OCI-LY1 (cell line): ENCODE data around the gene PDE4D.

ENCODE experiments used
- H2AFZ ChIP-seq: fragments of 200-600 bp; sonication (generic), shearing (Covaris generic); 2 replicates; pipeline ENCODE4 v1.6.0; 2014; ENCODE audit warnings: antibody characterized with exemption, mild to moderate bottlenecking, low read length
- H3F3A ChIP-seq: fragments of 200-600 bp; sonication (generic), shearing (Covaris generic); 2 replicates; pipeline ENCODE4 v1.6.0; 2014; ENCODE audit warnings: mild to moderate bottlenecking, antibody characterized with exemption, low read length, moderate library complexity; ENCODE audit not compliant: insufficient read depth
- H3K27ac ChIP-seq: fragments of 200-600 bp; sonication (generic); 2 replicates; pipeline ENCODE4 v1.5.1; 2014; ENCODE audit warnings: low read length, mixed run types, mild to moderate bottlenecking, low read depth; ENCODE audit not compliant: poor library complexity, severe bottlenecking
- H3K27me3 ChIP-seq: fragments of 200-600 bp; sonication (generic); 2 replicates; pipeline ENCODE4 v1.6.0; 2014; ENCODE audit warnings: antibody characterized with exemption, mild to moderate bottlenecking, low read length, moderate library complexity; ENCODE audit not compliant: insufficient read depth
- H3K36me3 ChIP-seq: fragments of 200-600 bp; sonication (generic); 2 replicates; pipeline ENCODE4 v1.6.1; 2014; ENCODE audit warnings: mild to moderate bottlenecking, antibody characterized with exemption, low read length, moderate library complexity, mixed read lengths; ENCODE audit not compliant: insufficient read depth
- H3K4me1 ChIP-seq: fragments of 200-600 bp; sonication (generic); 2 replicates; pipeline ENCODE4 v1.5.1; 2014; ENCODE audit warnings: mild to moderate bottlenecking, low read length, moderate library complexity; ENCODE audit not compliant: insufficient read depth, severe bottlenecking
- H3K4me2 ChIP-seq: fragments of 200-600 bp; sonication (generic), shearing (Covaris generic); 2 replicates; pipeline ENCODE4 v1.6.1; 2014; ENCODE audit warnings: low read length
- H3K4me3 ChIP-seq: fragments of 200-600 bp; sonication (generic); 2 replicates; pipeline ENCODE4 v1.5.1; 2014; ENCODE audit warnings: low read length, low read depth, mild to moderate bottlenecking, mixed read lengths; ENCODE audit not compliant: poor library complexity, severe bottlenecking
- H3K79me2 ChIP-seq: fragments of 200-600 bp; shearing (Covaris generic); 2 replicates; pipeline ENCODE4 v1.6.1; 2016; ENCODE audit warnings: mixed run types, low read length, mixed read lengths; ENCODE audit not compliant: insufficient read depth
- H3K9ac ChIP-seq: fragments of 200-600 bp; sonication (generic), shearing (Covaris generic); 2 replicates; pipeline ENCODE4 v1.6.1; 2014; ENCODE audit warnings: mild to moderate bottlenecking, low read length, mixed read lengths
- H3K9me2 ChIP-seq: fragments of 200-600 bp; sonication (generic), shearing (Covaris generic); 2 replicates; pipeline ENCODE4 v1.6.1; 2014; ENCODE audit warnings: low read depth, mild to moderate bottlenecking, low read length, mixed read lengths
- H3K9me3 ChIP-seq: fragments of 200-600 bp; shearing (Covaris generic); 2 replicates; pipeline ENCODE4 v1.6.1; 2014; ENCODE audit warnings: low read length, mixed read lengths
- H4K20me1 ChIP-seq: fragments of 200-600 bp; sonication (generic), shearing (Covaris generic); 2 replicates; pipeline ENCODE4 v1.6.0; 2016; ENCODE audit warnings: mild to moderate bottlenecking, low read length; ENCODE audit not compliant: insufficient read depth
- EZH2 ChIP-seq: fragments of 200-600 bp; sonication (generic), shearing (Covaris generic); IDR thresholded peaks from 2 replicates; pipeline ENCODE4 v1.8.0; 2017; ENCODE audit warnings: borderline replicate concordance, mixed run types, mild to moderate bottlenecking, antibody characterized with exemption, low read length, moderate library complexity, mixed read lengths
- TF ChIP-seq, protein P1 (sequence below): fragments of 200-600 bp; sonication (generic), shearing (Covaris generic); IDR thresholded peaks from 2 replicates; pipeline ENCODE4 v1.5.1; 2017; ENCODE audit warnings: mild to moderate bottlenecking, antibody characterized with exemption, low read length, moderate library complexity, mixed read lengths

PDE4D gene

DNA sequence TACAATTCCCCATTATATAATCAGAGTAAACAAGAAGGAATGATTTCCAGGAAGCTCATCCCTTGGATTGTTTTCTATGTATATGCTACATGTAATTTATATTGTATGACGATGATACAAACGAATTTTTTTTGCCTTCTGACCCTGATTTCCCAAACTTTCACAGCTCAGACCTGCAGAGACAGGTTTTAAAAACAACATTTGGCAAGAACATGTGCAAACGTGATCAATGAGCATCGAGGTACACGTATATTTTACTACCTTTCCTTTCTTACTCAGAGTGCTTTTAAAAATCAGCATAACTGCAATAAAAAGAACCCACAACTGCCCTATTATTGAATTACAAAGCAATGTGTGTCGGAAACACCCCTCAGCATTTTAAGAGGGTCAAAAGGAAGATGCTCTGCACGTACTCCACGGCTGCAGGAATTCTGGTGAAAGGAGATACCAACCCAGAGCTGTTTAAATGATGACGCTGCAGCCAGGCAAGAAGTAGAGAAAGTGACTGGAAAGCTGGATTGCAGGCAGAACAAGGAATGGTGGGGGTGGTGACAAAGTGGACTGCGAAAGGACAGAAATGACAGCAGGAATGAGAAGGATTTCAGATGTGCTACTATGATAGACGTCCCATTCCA is 777.2 kb downstream of the PDE4D start:
- Histone ChIP-seq H2AFZ (no peak overlapping the region), H3K36me3 (no peaks in the 10 kb centered on the region), H3K9ac (no peak overlapping the region), H3K9me2 (no peaks in the 10 kb centered on the region; the same call in 1 of the 2 replicates), H3K27me3 (no peaks in the 10 kb centered on the region), H4K20me1 (no peaks in the 10 kb centered on the region), H3K4me1 (no peaks in the 10 kb centered on the region), H3K79me2 (no peaks in the 10 kb centered on the region), H3K27ac (no peak overlapping the region), H3K4me3 (no peak overlapping the region), H3K4me2 (no peak overlapping the region), H3K9me3 (no peaks in the 10 kb centered on the region), H3F3A (no peaks in the 10 kb centered on the region)
- TF ChIP-seq, protein P1, sequence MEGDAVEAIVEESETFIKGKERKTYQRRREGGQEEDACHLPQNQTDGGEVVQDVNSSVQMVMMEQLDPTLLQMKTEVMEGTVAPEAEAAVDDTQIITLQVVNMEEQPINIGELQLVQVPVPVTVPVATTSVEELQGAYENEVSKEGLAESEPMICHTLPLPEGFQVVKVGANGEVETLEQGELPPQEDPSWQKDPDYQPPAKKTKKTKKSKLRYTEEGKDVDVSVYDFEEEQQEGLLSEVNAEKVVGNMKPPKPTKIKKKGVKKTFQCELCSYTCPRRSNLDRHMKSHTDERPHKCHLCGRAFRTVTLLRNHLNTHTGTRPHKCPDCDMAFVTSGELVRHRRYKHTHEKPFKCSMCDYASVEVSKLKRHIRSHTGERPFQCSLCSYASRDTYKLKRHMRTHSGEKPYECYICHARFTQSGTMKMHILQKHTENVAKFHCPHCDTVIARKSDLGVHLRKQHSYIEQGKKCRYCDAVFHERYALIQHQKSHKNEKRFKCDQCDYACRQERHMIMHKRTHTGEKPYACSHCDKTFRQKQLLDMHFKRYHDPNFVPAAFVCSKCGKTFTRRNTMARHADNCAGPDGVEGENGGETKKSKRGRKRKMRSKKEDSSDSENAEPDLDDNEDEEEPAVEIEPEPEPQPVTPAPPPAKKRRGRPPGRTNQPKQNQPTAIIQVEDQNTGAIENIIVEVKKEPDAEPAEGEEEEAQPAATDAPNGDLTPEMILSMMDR: no peak
- no peak for TF ChIP-seq EZH2

DNA sequence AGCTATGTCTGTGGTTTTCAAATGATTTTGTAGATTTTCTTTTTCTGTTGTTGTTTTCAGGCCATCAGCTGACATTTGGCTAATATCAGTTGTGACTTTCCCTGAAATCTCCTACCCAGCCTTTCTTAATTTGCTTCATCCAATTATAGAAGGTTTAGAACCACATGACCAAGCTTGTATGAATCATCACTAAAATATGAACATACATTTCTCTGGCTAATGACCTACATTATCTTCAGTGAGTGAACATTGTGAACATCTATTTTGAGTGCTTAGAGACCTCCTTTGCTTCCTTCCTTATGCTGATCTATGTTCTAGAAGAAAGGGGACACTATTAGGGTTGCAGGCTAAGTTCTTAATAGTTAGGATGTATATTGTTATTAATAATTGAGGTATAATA is 778.2 kb downstream of the PDE4D start:
- no peak for TF ChIP-seq EZH2
- TF ChIP-seq, protein P1: no peak
- H3K9me2 ChIP-seq: no peaks in the 10 kb centered on the region; the same call in 1 of the 2 replicates
- no peak overlapping the region for H3K4me2 ChIP-seq
- H3K9me3 ChIP-seq: no peaks in the 10 kb centered on the region
- H3F3A ChIP-seq: no peaks in the 10 kb centered on the region
- no peak overlapping the region for H3K27ac ChIP-seq
- H3K4me1 ChIP-seq: no peaks in the 10 kb centered on the region
- H3K27me3 ChIP-seq: no peaks in the 10 kb centered on the region
- H4K20me1 ChIP-seq: no peaks in the 10 kb centered on the region
- no peaks in the 10 kb centered on the region for H3K36me3 ChIP-seq
- H3K9ac ChIP-seq: no peak overlapping the region
- no peak overlapping the region for H2AFZ ChIP-seq
- H3K79me2 ChIP-seq: no peaks in the 10 kb centered on the region
- H3K4me3 ChIP-seq: no peak overlapping the region

DNA sequence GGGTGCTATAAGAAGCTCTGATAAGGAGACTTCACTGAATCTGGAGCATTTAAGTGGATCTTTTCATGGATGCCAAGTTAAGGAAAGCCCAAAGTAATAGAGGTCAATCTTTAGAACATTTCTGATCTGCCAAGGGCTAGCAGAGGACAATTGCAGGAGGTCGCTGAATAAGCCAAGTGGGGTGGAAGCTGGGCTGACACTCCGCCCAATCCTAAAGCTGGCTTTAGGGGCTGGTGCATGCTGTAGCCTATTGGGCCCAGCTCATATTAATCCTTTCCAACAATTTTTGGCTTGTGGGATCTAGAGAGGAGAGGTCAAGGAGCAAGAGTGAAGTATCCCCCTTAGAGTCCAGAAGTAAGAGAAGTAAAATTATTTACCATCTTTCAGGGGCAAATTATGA is 784.1 kb downstream of the PDE4D start:
- TF ChIP-seq EZH2: no peak
- TF ChIP-seq, protein P1: no peak
- H3K9me3 ChIP-seq: no peaks in the 10 kb centered on the region
- no peak overlapping the region for H3K27ac ChIP-seq
- no peaks in the 10 kb centered on the region for H3K9me2 ChIP-seq
- no peaks in the 10 kb centered on the region for H3K79me2 ChIP-seq
- H3K36me3 ChIP-seq: no peaks in the 10 kb centered on the region
- H2AFZ ChIP-seq: no peak overlapping the region
- H4K20me1 ChIP-seq: no peaks in the 10 kb centered on the region
- no peak overlapping the region for H3K4me3 ChIP-seq
- H3K4me1 ChIP-seq: no peaks in the 10 kb centered on the region
- H3F3A ChIP-seq: no peaks in the 10 kb centered on the region
- no peak overlapping the region for H3K9ac ChIP-seq
- no peaks in the 10 kb centered on the region for H3K27me3 ChIP-seq
- H3K4me2 ChIP-seq: no peak overlapping the region
